Fibroblast of the aortic adventitia (primary cell): ENCODE measurements around the gene NEMP2. TPM values are rescaled to one million over a fixed set of nuclear protein-coding genes. Genes with fewer than 3 reads are reported as not detected.

Experiments
- DNase-seq: peaks from one replicate; pipeline ENCODE4 v3.0.0-alpha.2; 2010; ENCODE audit warnings: low read depth
- H3K4me3 ChIP-seq: 2 replicates; pipeline ENCODE4 v1.5.1; 2011; ENCODE audit warnings: low read depth, mild to moderate bottlenecking, control low read depth, low read length, moderate library complexity
- total RNA-seq: library from RNA; depleted of rRNA; stranded (reverse); fragments of >200 nt; gene quantifications from 2 replicates; pipeline ENCODE4 v1.2.3, GENCODE V29; 2012; ENCODE audit warnings: low replicate concordance
- TF ChIP-seq, protein P1 (sequence below): IDR thresholded peaks from 2 replicates; pipeline ENCODE4 v1.5.1; 2011; ENCODE audit warnings: mild to moderate bottlenecking, low read length, control low read depth, inconsistent platforms; ENCODE audit not compliant: insufficient read depth

The NEMP2 gene
- total RNA-seq, 1 donor = 11.7 TPM

GRCh38 chr2:190554357-190555006 is 20.0 kb upstream of the NEMP2 start:
- TF ChIP-seq, protein P1, sequence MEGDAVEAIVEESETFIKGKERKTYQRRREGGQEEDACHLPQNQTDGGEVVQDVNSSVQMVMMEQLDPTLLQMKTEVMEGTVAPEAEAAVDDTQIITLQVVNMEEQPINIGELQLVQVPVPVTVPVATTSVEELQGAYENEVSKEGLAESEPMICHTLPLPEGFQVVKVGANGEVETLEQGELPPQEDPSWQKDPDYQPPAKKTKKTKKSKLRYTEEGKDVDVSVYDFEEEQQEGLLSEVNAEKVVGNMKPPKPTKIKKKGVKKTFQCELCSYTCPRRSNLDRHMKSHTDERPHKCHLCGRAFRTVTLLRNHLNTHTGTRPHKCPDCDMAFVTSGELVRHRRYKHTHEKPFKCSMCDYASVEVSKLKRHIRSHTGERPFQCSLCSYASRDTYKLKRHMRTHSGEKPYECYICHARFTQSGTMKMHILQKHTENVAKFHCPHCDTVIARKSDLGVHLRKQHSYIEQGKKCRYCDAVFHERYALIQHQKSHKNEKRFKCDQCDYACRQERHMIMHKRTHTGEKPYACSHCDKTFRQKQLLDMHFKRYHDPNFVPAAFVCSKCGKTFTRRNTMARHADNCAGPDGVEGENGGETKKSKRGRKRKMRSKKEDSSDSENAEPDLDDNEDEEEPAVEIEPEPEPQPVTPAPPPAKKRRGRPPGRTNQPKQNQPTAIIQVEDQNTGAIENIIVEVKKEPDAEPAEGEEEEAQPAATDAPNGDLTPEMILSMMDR = no peak
- no peak for DNase-seq
- H3K4me3 ChIP-seq = no peak overlapping the region

- H3K4me3 ChIP-seq = no peak overlapping the region
- no peak for DNase-seq
- TF ChIP-seq, protein P1 = no peak
These were observed 18.7 kb upstream of the NEMP2 start for GRCh38 chr2:190553254-190553653.

DNA sequence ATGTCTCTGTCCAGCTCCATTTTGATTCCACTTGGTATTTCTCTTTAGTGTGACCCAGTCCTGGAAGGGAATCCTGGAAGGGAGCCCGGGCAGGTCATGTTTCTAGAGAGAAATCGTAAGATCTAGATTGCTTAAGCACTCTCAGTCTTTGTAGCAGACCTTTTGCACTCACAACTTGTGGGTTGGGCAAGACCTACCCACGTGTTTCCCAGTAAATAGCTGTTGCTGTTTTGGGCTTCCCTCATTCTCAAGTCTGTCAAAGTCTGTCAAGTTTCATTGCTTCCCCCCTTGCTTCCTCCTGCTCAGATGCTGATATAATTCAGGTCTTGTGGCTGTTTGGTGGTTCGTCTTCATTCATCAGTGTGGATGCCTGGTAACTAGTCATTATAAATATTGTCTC is 17.4 kb upstream of the NEMP2 start:
- H3K4me3 ChIP-seq = no peak overlapping the region
- peak; percentile 15 for DNase-seq
- TF ChIP-seq, protein P1 = no peak

- TF ChIP-seq, protein P1 = no peak
- H3K4me3 ChIP-seq = no peak overlapping the region
- DNase-seq = no peak
These were observed 15.6 kb upstream of the NEMP2 start for GRCh38 chr2:190550137-190550536.

DNA sequence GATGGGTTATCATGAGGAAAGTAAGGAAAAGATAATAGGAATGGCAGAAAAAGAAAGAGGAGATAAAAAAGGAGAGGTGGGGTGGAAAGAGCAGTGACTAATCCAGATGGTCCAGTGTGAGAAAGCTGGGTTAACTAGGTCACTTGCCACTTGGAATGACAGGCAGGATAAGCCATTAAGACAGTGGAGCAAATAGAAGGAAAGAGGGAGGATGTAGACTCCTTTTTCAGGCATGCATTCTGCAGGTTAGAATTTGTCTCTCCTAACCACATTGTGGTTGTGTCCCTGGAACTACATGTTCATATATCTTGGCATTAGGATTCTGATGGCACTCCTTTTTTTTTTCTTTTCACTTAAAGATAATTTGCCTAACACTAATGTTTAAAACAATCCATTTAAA is 13.4 kb upstream of the NEMP2 start:
- DNase-seq = no peak
- no peak overlapping the region for H3K4me3 ChIP-seq
- TF ChIP-seq, protein P1 = no peak

DNA sequence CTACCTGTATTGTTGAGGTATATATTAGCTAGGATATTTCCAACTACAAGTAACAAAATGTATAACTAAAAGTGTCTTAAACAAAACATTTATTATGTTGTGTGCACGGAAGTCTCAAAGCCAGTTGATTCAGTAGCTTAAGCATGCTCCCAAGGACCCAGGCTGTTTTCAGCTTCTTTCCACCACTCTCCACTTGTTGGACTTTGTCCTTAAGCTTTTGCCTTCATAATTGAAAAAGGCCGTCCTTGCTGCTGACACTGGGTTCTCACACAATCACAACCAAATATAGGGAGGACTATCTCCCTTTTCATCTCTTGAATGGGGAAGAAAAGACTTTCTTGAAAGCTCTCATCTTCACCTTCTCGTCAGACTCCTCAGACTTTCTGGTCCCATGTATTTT is 12.2 kb upstream of the NEMP2 start:
- no peak for DNase-seq
- TF ChIP-seq, protein P1 = no peak

More for the DNA sequence above, 12.2 kb upstream of the NEMP2 start:
- H3K4me3 ChIP-seq = no peak overlapping the region
